HG02938 (cell line): ENCODE data around the gene ASTN1.
"Not testable (repeated sequence)": the region's sequence is repeated elsewhere in the genome, so short reads cannot be mapped to it uniquely, and the experiment has no call there.

ENCODE experiments used
- ATAC-seq: cut with Tn5 transposase; IDR thresholded peaks from one replicate; pipeline ENCODE4 v1.9.1; 2021; ENCODE audit warnings: mild to moderate bottlenecking, moderate library complexity; ENCODE audit not compliant: unreplicated experiment

Gene ASTN1

DNA sequence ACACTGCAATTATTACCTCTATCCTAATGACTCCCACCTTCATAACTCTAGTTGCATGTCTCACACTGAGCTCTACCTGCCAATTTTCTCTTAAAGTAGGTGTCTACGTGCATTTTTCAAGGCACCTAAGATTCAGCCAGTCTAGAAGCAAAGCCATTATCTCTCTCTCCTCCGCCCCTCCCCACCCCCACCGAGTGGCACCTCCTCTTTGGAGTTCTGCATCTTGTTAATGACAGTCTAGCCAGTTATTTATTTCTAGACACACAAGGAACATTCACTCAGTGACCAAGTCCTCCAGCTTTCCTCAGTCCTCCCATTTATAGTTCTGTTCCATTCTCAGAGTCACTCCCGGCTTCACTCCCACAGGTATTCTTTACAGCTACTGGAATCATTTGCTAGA is 47.6 kb downstream of the ASTN1 start:
- ATAC-seq: no peak

- ATAC-seq: no peak
These were observed 57.7 kb downstream of the ASTN1 start for GRCh38 chr1:177106614-177107365.

DNA sequence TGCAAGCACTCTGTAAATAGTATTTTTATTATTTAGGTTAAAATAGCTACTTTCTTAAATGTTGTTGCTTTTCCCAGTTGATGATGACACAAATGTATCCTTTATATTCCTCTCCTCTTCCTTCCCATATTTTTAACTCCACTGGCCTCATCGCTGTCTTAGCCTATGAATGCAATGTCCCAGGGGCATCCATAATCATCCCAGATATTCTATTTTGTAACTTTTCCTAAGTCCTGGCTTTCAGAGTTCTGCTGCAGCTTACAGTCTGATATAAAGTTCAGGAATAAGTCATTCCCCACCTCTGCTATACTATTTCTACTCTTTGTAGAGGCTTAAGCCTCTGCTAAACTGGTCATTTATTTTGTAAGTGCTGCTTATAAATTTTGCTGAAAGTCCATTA is 58.3 kb downstream of the ASTN1 start:
- no peak for ATAC-seq

GRCh38 chr1:177103005-177103852 is 61.3 kb downstream of the ASTN1 start:
- no peak for ATAC-seq

GRCh38 chr1:177092001-177092400 is 72.5 kb downstream of the ASTN1 start:
- no peak for ATAC-seq

DNA sequence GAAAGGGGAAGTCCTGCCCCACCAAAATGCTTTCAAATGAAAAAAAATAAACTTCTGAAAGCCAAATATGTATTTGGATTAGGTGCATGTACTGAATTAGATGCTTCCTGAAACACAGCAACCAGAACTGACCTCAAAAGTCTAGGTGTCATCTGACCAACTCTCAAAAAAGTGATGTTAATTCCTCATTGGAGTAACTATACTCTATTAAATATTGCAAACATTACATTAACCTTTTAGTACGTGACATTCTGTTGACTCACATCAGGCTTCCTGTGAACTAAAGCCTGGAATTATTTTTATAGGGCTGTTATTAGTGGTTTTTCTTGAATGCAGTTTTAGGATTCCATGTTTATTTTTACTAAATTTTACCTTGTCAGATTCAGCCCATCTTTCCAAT is 73.5 kb downstream of the ASTN1 start:
- ATAC-seq: no peak

DNA sequence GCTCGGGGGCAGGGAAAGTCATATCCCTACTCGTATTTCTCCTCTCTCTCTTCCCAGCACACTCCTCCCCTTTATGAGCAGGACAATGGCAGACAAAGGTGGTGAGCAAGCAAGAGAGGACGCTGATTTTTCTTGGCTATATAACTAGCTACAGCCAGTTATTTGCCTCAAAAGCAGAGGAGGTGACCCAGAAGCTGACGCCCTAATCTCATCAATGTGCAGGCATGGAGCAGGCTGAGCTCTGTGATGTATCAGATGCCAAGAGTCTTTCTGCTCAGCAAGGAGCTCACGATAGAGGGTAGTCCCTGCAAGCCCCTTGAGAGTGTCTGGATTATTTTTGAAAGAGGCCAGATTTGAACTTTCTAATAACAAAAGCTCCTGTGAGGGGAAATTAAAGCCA is 75.5 kb downstream of the ASTN1 start:
- ATAC-seq: no peak

DNA sequence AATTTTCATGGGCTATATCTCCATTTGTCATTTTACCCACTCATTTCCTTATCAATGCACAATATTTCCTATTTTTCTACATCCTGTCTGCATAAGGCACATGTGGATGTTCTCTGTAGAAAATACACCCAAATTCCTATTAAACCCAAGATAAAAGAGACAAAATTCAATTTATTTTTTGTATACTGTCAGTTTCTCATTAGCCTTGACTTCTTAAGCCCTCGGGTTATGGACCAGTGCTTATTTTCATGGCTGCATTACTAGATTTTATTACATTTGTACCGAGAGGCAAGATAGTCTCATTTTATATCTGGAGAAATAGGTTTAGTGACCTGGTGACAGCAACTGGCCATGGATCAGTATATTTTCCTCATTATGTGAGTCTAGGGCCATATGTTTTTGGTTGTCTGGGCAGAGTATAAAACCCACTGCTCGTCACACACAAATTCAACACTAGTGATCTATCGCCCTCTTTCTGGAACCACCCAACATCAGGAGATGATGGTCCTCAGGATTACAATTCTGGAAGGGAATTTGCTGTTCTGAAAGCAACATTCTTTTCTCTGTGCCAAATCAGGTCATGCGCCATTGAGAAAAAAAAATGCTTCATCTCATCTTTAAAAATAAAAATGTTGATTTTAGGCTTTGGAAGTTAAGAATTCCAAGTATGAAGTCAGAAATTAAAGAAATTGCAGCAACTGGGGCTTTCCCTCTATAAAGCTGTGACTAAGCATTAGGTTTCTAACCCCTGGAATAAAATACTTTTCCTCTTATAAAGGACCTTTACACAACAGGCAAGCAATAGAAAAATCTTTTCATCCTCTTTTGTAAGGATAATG is 81.4 kb downstream of the ASTN1 start:
- no peak for ATAC-seq

GRCh38 chr1:177080564-177080963 is 83.9 kb downstream of the ASTN1 start:
- no peak for ATAC-seq

- no peak for ATAC-seq
These were observed 86.6 kb downstream of the ASTN1 start for GRCh38 chr1:177077734-177078499.

- no peak for ATAC-seq
These were observed 87.5 kb downstream of the ASTN1 start for GRCh38 chr1:177077006-177077405.

DNA sequence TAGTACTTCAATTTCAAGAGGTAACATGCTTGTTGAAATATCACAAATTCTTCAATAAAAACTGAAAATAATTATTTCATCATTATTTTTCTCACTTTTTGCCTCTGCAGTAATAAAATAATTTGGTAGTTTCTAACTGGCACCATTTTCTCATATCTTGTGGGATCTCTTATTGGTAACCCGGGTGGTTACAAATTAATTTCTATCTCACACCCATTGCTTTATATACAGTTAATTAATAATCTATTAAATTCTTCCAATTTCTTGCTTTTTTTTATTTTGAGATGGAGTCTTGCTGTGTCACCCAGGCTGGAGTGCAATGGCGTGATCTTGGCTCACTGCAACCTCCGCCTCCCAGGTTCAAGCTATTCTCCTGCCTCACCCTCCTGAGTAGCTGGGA is 89.7 kb downstream of the ASTN1 start:
- ATAC-seq: not testable (repeated sequence)

DNA sequence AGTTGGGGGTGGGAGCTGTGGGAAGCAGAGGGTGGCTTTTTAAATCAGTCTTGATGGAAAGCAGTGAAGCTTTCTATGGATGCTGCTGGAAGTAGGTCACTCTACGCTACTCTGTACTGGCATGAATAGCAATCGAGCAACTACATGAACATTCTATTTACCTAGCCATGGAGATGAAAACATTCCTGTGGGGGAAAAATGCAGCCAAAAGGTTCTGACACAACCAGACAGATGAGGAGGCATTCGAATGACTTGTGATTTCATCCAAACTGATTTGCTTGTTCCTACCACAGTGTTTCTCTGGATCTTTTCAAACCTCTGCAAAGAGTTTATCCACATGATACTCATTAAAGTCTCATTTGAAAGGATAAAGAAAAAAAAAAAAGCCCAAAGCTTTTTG is 95.0 kb downstream of the ASTN1 start:
- no peak for ATAC-seq

DNA sequence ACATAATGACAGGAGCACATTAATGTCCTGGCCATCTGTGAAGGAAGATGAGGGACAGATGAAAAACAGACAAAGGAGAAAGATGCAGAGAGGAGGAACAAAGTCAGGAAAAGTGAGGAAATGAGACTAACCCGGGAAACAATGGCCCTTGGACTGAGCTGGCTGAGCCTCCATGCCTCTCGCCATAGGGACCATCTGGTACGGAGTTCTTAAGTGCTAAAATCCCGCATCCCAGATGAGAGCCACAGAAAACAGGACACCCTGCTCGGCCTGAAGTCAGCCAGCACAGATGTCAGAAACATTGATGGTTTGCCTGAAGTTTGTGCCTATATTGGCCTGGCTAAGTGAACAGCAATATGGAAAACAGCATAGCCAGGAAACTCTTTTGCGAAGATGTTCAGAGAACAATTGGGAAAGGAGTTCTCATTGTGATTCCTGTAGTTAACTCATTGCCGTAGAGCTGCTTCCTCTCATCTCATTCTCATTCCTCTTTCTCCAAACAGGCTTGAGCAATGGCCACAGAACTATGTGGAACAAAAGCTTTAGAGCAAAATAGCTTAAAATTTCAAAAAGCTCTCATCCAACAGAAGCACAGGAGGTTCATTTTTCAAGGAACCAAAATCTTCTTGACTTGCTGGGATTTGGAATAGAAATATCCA is 96.6 kb downstream of the ASTN1 start:
- no peak for ATAC-seq

DNA sequence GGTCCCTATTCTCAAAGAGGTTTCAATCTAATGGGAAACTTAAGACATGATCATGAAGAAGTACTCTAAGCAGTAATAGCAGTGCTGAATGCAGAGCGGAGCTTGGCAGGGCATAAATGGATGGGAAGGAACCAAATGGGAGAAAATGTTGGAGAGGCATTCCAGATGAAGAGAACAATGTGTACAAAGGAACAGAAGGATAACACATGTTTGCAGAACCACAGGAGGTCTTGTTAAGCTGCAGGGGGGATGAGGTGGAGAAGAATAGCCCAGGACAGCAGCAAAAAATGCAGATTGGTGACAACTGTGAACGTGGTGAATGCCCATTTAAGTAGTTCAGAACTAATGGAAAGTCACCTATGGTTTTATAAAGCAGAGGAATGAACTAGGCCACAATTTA is 99.1 kb downstream of the ASTN1 start:
- ATAC-seq: no peak

GRCh38 chr1:177063648-177064047 is 100.9 kb downstream of the ASTN1 start:
- ATAC-seq: no peak

- ATAC-seq: no peak
These were observed 110.0 kb downstream of the ASTN1 start for GRCh38 chr1:177054542-177054941.

GRCh38 chr1:177053648-177054047 is 110.9 kb downstream of the ASTN1 start:
- no peak for ATAC-seq

DNA sequence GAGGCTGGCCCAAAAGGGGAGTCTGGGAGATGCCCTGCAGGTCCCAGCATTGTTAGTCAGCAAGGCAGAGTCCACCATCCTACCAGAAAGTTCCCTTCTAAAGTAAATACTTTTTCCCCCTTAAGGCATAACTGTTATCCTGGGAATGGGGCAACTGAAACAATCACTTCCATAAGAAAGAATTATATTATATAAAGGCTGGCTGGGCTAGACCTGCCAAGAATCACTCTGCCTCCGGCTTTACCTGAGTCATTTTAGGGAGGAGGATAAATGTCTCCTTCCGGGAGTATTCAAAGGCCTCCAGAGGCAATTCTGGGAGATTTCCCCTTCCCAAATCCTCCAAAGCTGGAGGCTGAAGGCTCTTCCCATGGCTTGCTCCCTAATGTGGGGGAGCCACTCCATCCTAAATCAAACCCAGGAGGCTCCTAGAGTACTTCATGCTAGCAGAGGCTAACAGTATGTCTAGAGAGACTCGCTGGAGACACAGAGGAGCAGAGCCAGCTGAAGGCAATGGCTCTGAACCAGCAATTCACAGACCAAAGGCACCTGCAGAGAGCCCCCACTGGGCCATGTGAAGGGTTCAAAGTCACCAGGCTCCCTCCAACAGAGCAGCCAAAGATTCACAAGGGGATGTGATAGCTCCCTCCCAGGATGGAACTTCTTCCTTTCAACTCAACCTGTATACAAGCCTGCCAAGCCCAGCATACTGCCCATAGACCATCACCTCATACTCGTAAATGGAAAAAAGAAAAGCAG is 116.0 kb downstream of the ASTN1 start:
- no peak for ATAC-seq
